GM19240 (cell line): ENCODE measurements around the gene ETV3L.
A peak's percentile ranks its signal among the peaks of the same experiment; 100 is the strongest.

Experiments used
- DNase-seq: peaks from one replicate; pipeline ENCODE4 v3.0.0; 2011; ENCODE audit warnings: low spot score; ENCODE audit not compliant: insufficient read length

Gene ETV3L

GRCh38 chr1:157099633-157100009 lies at the start of gene ETV3L:
TSS of gene ETV3L (minus strand) at chr1:157099808. CDS start at chr1:157099523, 285 bp downstream.
- DNase-seq = no peak

- no peak for DNase-seq
These were observed 48.5 kb upstream of the ETV3L start for GRCh38 chr1:157147906-157148700.

DNA sequence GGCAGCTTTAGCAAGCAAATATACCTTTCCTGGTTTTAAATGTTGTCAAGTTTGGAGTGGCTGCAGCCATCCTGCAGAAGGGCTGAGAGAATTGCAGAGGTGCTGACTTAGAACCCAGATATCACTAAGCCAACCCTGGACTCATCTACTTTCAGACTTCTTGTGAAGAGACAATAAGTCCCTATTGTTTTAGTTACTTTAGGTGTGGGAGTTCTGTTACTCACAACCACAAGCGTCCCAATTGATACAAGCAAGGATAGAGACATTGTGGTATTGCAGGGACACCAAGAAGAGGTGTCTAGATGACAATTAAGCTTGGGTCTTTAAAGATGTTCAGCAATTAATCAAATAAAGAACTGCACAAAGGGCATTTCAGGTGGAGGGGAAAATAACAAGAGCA lies 47.4 kb upstream of the ETV3L start:
- DNase-seq = no peak

DNA sequence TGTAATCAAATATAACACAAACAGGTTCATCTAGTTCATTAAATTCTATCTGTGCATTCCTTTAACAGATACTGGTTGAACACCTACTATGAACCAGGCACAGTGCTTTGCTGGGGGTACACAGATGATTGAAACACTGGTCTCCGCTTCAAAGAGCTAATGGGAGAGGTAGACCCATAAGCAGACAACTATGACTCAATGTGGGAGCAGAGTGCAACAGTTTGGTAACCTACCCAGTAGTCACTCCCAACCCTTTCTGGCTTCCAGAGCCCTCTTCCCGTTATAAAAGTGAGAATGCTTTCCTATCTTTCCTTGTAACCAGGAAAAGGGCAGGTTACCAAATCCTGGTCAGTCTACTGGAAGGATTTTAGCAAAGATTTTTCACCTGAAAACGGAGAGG lies 46.6 kb upstream of the ETV3L start:
- DNase-seq = no peak

- DNase-seq = no peak
These were observed 45.5 kb upstream of the ETV3L start for GRCh38 chr1:157145076-157145475.

- no peak for DNase-seq
These were observed 44.9 kb upstream of the ETV3L start for GRCh38 chr1:157144509-157144908.

GRCh38 chr1:157142765-157143423 lies 43.3 kb upstream of the ETV3L start:
- no peak for DNase-seq

DNA sequence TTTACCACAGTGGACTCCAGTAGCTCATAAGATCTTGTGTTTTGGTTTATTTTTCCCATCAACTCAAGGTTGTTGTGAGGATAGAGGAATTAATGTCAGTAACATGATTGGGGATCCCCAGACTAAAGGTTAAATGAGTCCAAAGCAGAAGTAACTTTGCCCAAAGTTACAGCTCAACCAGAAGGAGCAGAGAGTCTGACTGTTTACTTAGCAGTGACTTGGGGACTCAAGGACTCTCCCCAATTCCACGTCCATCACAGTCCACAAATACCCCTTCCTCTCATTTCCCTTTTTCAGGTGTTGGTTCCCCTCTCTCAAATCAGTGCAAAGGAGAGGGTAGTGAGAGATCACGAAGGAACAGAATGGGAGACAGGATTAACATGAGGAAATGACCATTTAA lies 42.6 kb upstream of the ETV3L start:
- DNase-seq = no peak

- DNase-seq = no peak
These were observed 41.7 kb upstream of the ETV3L start for GRCh38 chr1:157141212-157141855.

GRCh38 chr1:157140063-157140588 lies 40.5 kb upstream of the ETV3L start:
- DNase-seq = no peak

GRCh38 chr1:157139052-157139715 lies 39.6 kb upstream of the ETV3L start:
- DNase-seq = no peak

GRCh38 chr1:157138220-157139051 lies 38.8 kb upstream of the ETV3L start, which contains the start of gene ETV3:
TSS of gene ETV3 (minus strand) at chr1:157138395. CDS start at chr1:157136352, 2,043 bp downstream.
- peak; percentile 73 for DNase-seq

- DNase-seq = no peak
These were observed 38.0 kb upstream of the ETV3L start for GRCh38 chr1:157137408-157138219.

DNA sequence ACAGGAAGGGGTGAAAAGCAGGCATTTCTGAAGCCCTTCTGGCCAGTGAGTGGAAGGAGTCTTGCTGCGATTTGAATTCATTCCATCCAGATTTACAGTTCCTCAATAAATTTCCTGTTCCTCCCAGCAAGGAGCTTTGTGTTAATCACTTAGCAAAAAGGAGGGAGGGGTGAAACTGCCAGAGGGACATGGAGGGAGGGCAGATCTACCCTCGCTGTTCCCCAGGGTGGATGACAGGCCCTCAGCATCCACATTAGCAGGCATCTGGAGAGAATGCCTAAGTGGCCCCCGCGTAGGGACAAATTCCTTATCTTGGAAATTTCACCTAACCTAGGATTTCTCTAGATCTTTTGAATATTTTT lies 37.4 kb upstream of the ETV3L start:
- DNase-seq = no peak

- no peak for DNase-seq
These were observed 36.5 kb upstream of the ETV3L start for GRCh38 chr1:157136133-157136532.

DNA sequence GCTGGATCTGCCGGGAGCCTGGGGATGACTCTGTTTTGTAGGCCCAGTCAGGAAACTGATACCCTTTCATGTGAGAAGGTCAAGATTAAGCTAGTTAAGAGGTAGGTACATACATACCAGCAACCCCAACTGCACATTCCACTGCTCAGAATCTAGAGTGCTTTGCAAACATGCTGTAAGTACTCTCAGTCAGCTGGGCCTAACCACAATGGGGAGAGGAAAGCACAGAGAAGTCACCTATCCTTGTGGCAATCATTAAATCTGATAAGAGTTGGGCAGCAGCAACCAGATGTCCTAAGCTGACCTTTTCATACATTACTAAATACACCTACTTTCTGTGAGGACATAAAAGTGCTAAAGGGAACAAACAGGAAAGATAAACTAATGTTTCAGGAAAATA lies 36.0 kb upstream of the ETV3L start:
- DNase-seq = no peak

- DNase-seq = no peak
These were observed 35.5 kb upstream of the ETV3L start for GRCh38 chr1:157135070-157135469.

GRCh38 chr1:157134442-157134841 lies 34.8 kb upstream of the ETV3L start:
- no peak for DNase-seq

GRCh38 chr1:157133426-157133825 lies 33.8 kb upstream of the ETV3L start:
- no peak for DNase-seq

DNA sequence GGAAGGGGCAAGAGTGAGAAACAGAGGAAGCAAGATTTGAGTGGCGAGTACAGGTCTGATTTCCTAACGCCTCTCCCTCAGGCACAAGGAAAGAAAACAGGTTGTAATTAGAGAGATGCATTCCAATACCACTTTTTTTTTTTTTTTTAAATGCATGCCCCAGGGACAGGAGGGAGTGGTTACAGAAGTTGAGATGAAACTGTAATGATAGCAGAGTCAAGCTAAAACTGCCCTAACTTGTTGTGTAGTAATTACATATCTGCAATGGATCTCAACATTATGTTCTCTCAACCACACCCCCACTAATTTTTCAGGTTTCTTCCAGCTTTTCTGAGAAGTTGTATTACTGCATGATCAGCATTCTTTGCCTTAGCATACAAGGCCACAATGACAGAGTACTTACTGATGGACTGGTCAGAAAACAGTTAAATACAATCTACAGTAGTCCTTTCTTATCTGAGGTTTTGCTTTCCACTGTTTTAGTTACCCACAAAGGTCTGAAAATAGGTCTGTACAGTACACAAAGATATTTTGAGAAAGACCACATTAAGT lies 33.1 kb upstream of the ETV3L start:
- DNase-seq = no peak
